Thyroid gland (tissue), 4 donors: ENCODE results near the gene MRFAP1. TPM values are rescaled to one million over a fixed set of nuclear protein-coding genes. Genes with fewer than 3 reads are reported as not detected.

ENCODE experiments used
- DNase-seq, 2 donors: peaks; one replicate each; pipeline ENCODE4 v3.0.0-alpha.2; 2019
- H3K27ac ChIP-seq, 3 donors: fragments of 200-600 bp; sonication (generic); 1 replicate in 2 of 3; 2 replicates in 1 of 3; pipeline ENCODE4 v1.5.1; 2016 to 2019; ENCODE audit warnings: mild to moderate bottlenecking in 1 of 3, moderate library complexity in 1 of 3
- H3K27me3 ChIP-seq: fragments of 200-600 bp; sonication (generic); one replicate; pipeline ENCODE4 v1.5.1; 2019
- H3K36me3 ChIP-seq, 2 donors: fragments of 200-600 bp; sonication (generic); one replicate each; pipeline ENCODE4 v1.5.1; 2016 to 2019
- H3K4me1 ChIP-seq, 2 donors: fragments of 200-600 bp; sonication (generic); one replicate each; pipeline ENCODE4 v1.5.1; 2017 to 2019
- H3K4me3 ChIP-seq, 3 donors: fragments of 200-600 bp; sonication (generic); replicated peaks in 1 of 3; 1 replicate in 2 of 3; 2 replicates in 1 of 3; pipeline ENCODE4 v1.5.1; 2016; ENCODE audit warnings: mild to moderate bottlenecking in 1 of 3
- H3K9me3 ChIP-seq: fragments of 200-600 bp; sonication (generic); one replicate; pipeline ENCODE4 v1.5.1; 2017
- POLR2A ChIP-seq, 2 donors: fragments of 450-650 bp; IDR thresholded peaks; one replicate each; pipeline ENCODE4 v1.6.1; 2017; ENCODE audit warnings: antibody characterized with exemption in 2 of 2, mild to moderate bottlenecking in 2 of 2, moderate library complexity in 1 of 2
- WGBS, 2 donors: methylation state at CpG; one replicate each; pipeline ENCODE4 v1.1.5; 2017; 5-methylcytosine and 5-hydroxymethylcytosine counted together
- intact Hi-C: fragments of 100-400 bp; cut with DNase I; formaldehyde crosslinking; loops from one replicate; pipeline ENCODE4 v1.15.1; 2023
- total RNA-seq, 4 donors: library from RNA; depleted of rRNA; stranded (reverse); fragments of >200 nt; gene quantifications; one replicate each; pipeline ENCODE4 v1.2.3, GENCODE V29; 2016
- TF ChIP-seq, protein P1 (sequence below), 6 experiments: fragments of 200-600 bp in 3 of 6; fragments of 450-650 bp in 3 of 6; sonication (generic) in 3 of 6; IDR thresholded peaks; one replicate each; pipeline ENCODE4 v1.5.1; 2016 to 2019; ENCODE audit warnings: antibody characterized with exemption in 6 of 6, mild to moderate bottlenecking in 2 of 6, inconsistent platforms in 1 of 6, moderate library complexity in 1 of 6

Gene MRFAP1
- total RNA-seq, 4 donors from 2014 or later = 258 to 314 (median 288) TPM

GRCh38 chr4:6641971-6642320 is 1.5 kb downstream of the MRFAP1 start:
- H3K4me3 ChIP-seq = peak overlapping the region in 2 of 3 donors; percentile 45 to 90
- 55 to 57% methylated on average over 5 of the region's 5 CpGs for WGBS, 2 donors
- DNase-seq = no peak
- intact Hi-C loops = loop anchor here (10.0 kb wide), 1 partner anchor 73 kb away; the partner anchor contains the start of gene BLOC1S4
- peak overlapping the region in 1 of 3 donors; percentile 88 for H3K27ac ChIP-seq
- no peaks in the 10 kb centered on the region for H3K9me3 ChIP-seq
- TF ChIP-seq, protein P1, sequence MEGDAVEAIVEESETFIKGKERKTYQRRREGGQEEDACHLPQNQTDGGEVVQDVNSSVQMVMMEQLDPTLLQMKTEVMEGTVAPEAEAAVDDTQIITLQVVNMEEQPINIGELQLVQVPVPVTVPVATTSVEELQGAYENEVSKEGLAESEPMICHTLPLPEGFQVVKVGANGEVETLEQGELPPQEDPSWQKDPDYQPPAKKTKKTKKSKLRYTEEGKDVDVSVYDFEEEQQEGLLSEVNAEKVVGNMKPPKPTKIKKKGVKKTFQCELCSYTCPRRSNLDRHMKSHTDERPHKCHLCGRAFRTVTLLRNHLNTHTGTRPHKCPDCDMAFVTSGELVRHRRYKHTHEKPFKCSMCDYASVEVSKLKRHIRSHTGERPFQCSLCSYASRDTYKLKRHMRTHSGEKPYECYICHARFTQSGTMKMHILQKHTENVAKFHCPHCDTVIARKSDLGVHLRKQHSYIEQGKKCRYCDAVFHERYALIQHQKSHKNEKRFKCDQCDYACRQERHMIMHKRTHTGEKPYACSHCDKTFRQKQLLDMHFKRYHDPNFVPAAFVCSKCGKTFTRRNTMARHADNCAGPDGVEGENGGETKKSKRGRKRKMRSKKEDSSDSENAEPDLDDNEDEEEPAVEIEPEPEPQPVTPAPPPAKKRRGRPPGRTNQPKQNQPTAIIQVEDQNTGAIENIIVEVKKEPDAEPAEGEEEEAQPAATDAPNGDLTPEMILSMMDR (IDR thresholded peaks at IDR 0.05) = no peak
- no peak for TF ChIP-seq POLR2A (IDR thresholded peaks at IDR 0.05)
- H3K27me3 ChIP-seq = no peaks in the 10 kb centered on the region
- peaks cover 15 to 18% of the 10 kb centered on the region in 2 donors for H3K4me1 ChIP-seq
- peaks cover 10 to 11% of the 10 kb centered on the region in 2 donors for H3K36me3 ChIP-seq

GRCh38 chr4:6643141-6643847 is 2.8 kb downstream of the MRFAP1 start:
- H3K27me3 ChIP-seq = no peaks in the 10 kb centered on the region
- H3K36me3 ChIP-seq = peaks cover 10 to 11% of the 10 kb centered on the region in 2 donors
- intact Hi-C loops = loop anchor here (10.0 kb wide), 1 partner anchor 72 kb away; the partner anchor contains the start of gene BLOC1S4
- no peak overlapping the region for H3K27ac ChIP-seq
- TF ChIP-seq, protein P1 (IDR thresholded peaks at IDR 0.05) = no peak
- no peaks in the 10 kb centered on the region for H3K9me3 ChIP-seq
- H3K4me1 ChIP-seq = peaks cover 15 to 18% of the 10 kb centered on the region in 2 donors
- WGBS, 2 donors = 88 to 92% methylated on average over 8 of the region's 8 CpGs
- H3K4me3 ChIP-seq = no peak overlapping the region
- DNase-seq = no peak

DNA sequence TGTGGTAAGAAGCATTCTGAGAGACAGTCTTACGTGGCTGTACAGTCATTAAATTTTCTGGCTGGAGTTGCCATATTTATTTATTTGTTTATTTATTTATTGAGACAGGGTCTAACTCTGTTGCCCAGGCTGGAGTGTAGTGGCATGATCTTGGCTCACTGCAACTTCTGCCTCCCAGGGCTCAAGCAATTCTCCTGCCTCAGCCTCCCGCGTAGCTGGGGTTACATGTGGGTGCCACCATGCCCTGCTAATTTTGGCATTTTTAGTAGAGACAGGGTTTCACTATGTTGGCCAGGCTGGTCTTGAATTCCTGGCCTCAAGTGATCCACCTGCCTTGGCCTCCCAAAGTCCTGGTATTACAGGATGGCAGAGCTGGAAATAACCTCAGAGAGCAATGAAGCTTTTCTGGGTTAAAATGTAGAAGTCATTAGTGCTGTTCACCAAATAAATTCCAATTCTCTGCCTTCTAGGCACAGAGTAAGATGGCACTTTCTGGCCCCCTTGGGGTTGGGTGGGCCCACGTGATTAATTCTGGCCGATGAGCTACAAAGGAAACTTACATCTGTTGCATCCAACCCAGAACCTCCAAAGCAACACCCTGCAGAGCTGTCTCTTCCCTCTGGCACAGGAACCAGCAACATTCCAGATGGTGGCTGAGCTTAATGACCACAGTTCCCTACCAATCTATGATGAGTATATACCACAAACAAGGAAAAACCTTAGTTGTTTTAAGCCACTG is 4.5 kb downstream of the MRFAP1 start:
- WGBS, 2 donors = 69 to 79% methylated on average over 5 of the region's 5 CpGs
- intact Hi-C loops = loop anchor here (2.0 to 10.0 kb wide), 2 partner anchors 24 to 70 kb away; partner anchors contain the start of gene BLOC1S4
- TF ChIP-seq, protein P1 (IDR thresholded peaks at IDR 0.05) = no peak
- TF ChIP-seq POLR2A (IDR thresholded peaks at IDR 0.05) = no peak

DNA sequence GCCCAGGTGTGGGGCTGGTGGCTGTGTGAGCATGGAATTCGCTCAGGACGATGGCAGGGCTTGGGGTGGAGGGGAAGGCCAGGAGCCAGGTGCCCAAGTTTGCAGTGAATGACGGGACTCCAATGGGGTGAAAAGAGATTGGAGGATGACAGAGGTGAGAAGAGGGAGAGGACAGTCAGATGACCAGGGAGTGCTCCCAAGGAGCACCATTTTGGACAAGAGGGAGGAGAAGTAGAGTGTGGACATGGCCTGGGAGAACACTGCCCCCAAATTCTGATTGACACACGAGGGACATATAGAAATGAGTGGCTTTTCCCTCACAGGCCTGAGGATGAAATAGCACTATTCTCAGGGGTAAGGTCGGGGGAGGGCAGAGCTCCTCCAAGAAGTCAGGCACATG is 6.7 kb downstream of the MRFAP1 start:
- 79 to 80% methylated on average over 5 of the region's 5 CpGs for WGBS, 2 donors
- Histone ChIP-seq H3K4me3 (no peak overlapping the region), H3K27me3 (no peaks in the 10 kb centered on the region), H3K9me3 (no peaks in the 10 kb centered on the region), H3K4me1 (peaks cover 7 to 10% of the 10 kb centered on the region in 2 donors), H3K27ac (no peak overlapping the region), H3K36me3 (peaks cover 9 to 10% of the 10 kb centered on the region in 2 donors)
- intact Hi-C loops = loop anchor here (10.0 kb wide), 1 partner anchor 68 kb away; the partner anchor contains the start of gene BLOC1S4
- TF ChIP-seq, protein P1 (IDR thresholded peaks at IDR 0.05) = no peak
- no peak for TF ChIP-seq POLR2A (IDR thresholded peaks at IDR 0.05)
- no peak for DNase-seq

More for the DNA sequence above, 4.5 kb downstream of the MRFAP1 start:
- no peak for DNase-seq
- H3K27ac ChIP-seq = no peak overlapping the region
- H3K4me3 ChIP-seq = no peak overlapping the region
- peaks cover 10 to 11% of the 10 kb centered on the region in 2 donors for H3K36me3 ChIP-seq
- no peaks in the 10 kb centered on the region for H3K9me3 ChIP-seq
- H3K27me3 ChIP-seq = no peaks in the 10 kb centered on the region
- peaks cover 15% of the 10 kb centered on the region in 2 donors for H3K4me1 ChIP-seq
